HCT116 (cell line): Measurements from ENCODE around the gene TBATA. TPM values are rescaled to one million over a fixed set of nuclear protein-coding genes. Genes with fewer than 3 reads are reported as not detected.

Experiments
- ATAC-seq: fragments of 200-7000 bp; cut with Tn5 transposase; 2 replicates; pipeline ENCODE4 v1.9.1; 2020; ENCODE audit warnings: mild to moderate bottlenecking, moderate library complexity
- BruUV-seq: library from RNA; stranded (reverse); fragments of 400-500 nt; replicated peaks from 2 replicates; lab custom pipeline; 2021; lab: Mats Ljungman, UMichigan
- CTCF ChIA-PET: fragments of 300-600 bp; sonication (Branson Sonifier 250); formaldehyde crosslinking; loops from one replicate; lab custom pipeline; 2021; ENCODE audit warnings: antibody characterized with exemption; lab: Charles Lee
- POLR2A ChIA-PET: fragments of 300-600, 350-600 bp; sonication (Branson Sonifier 250); formaldehyde crosslinking; loops from one replicate; lab custom pipeline; 2021; ENCODE audit warnings: antibody characterized with exemption; lab: Charles Lee
- RAD21 ChIA-PET, 2 experiments: fragments of 300-600 bp; sonication (Branson Sonifier 250); formaldehyde crosslinking; loops; one replicate each; lab custom pipeline; 2023; ENCODE audit warnings: low total read pairs in 2 of 2; ENCODE audit not compliant: uncharacterized antibody in 2 of 2, unreplicated experiment in 2 of 2, low non-redundant PET in 1 of 2; lab: Charles Lee
- DNase-seq: peaks from one replicate; pipeline ENCODE4 v3.0.0-alpha.2; 2010; ENCODE audit warnings: low read depth, low spot score
- H2AFZ ChIP-seq: fragments of 200-600 bp; shearing (Covaris generic), sonication (generic); 2 replicates; pipeline ENCODE4 v1.6.1; 2017; ENCODE audit warnings: low read depth, mixed run types, mixed read lengths, antibody characterized with exemption, low read length; ENCODE audit not compliant: poor library complexity, severe bottlenecking
- H3K27ac ChIP-seq: 2 replicates; pipeline ENCODE4 v1.5.1; 2012; ENCODE audit warnings: low read depth, low read length
- H3K27me3 ChIP-seq: fragments of 200-600 bp; sonication (generic); 2 replicates; pipeline ENCODE4 v1.6.1; 2016; ENCODE audit warnings: mixed run types, low read length, mixed read lengths; ENCODE audit not compliant: insufficient read depth
- H3K36me3 ChIP-seq, 2 experiments: fragments of 200-500 bp in 1 of 2; fragments of 200-600 bp in 1 of 2; sonication (Bioruptor generic) in 1 of 2; sonication (generic) in 1 of 2; 2 replicates each; pipeline versions ENCODE4 v1.5.1 to v1.6.1; 2014 to 2016; ENCODE audit warnings: low read length in 2 of 2, inconsistent platforms in 1 of 2, mixed read lengths in 1 of 2, mixed run types in 1 of 2; ENCODE audit not compliant: insufficient read depth in 2 of 2, control insufficient read depth in 1 of 2
- H3K4me1 ChIP-seq, 2 experiments: fragments of 200-600 bp in 1 of 2; sonication (generic) in 1 of 2; 2 replicates each; pipeline versions ENCODE4 v1.5.1 to v1.6.1; 2012 to 2017; ENCODE audit warnings: low read length in 2 of 2, inconsistent platforms in 1 of 2, mild to moderate bottlenecking in 1 of 2, mixed read lengths in 1 of 2, mixed run types in 1 of 2, moderate library complexity in 1 of 2; ENCODE audit not compliant: insufficient read depth in 2 of 2, control insufficient read depth in 1 of 2
- H3K4me2 ChIP-seq: fragments of 200-600 bp; sonication (generic); 2 replicates; pipeline ENCODE4 v1.6.1; 2017; ENCODE audit warnings: mixed run types, low read length, mixed read lengths
- H3K4me3 ChIP-seq, 2 experiments: fragments of 200-600 bp in 1 of 2; sonication (generic) in 1 of 2; replicated peaks in 1 of 2; 2 replicates each; pipeline ENCODE4 v1.5.1; 2011 to 2016; ENCODE audit warnings: low read length in 2 of 2, control low read depth in 1 of 2, low read depth in 1 of 2, mild to moderate bottlenecking in 1 of 2, mixed read lengths in 1 of 2, mixed run types in 1 of 2
- H3K79me2 ChIP-seq: fragments of 200-600 bp; sonication (generic); 2 replicates; pipeline ENCODE4 v1.6.1; 2017; ENCODE audit warnings: mild to moderate bottlenecking, mixed run types, low read length, moderate library complexity, mixed read lengths; ENCODE audit not compliant: insufficient read depth
- H3K9ac ChIP-seq: fragments of 200-600 bp; sonication (generic); 2 replicates; pipeline ENCODE4 v1.6.1; 2016; ENCODE audit warnings: low read length, mixed read lengths
- H3K9me2 ChIP-seq: fragments of 200-600 bp; sonication (generic), shearing (Covaris generic); 2 replicates; pipeline ENCODE4 v1.6.1; 2017; ENCODE audit warnings: mixed run types, mild to moderate bottlenecking, moderate library complexity; ENCODE audit not compliant: insufficient read depth
- H3K9me3 ChIP-seq, 2 experiments: fragments of 200-500 bp in 1 of 2; fragments of 200-600 bp in 1 of 2; sonication (Bioruptor generic) in 1 of 2; sonication (generic) in 1 of 2; 2 replicates each; pipeline ENCODE4 v1.6.1; 2014 to 2017; ENCODE audit warnings: low read length in 2 of 2, mixed read lengths in 2 of 2, inconsistent platforms in 1 of 2, low read depth in 1 of 2, mild to moderate bottlenecking in 1 of 2, mixed run types in 1 of 2, moderate library complexity in 1 of 2; ENCODE audit not compliant: control insufficient read depth in 1 of 2, insufficient read depth in 1 of 2
- H4K20me1 ChIP-seq: fragments of 200-600 bp; sonication (generic), shearing (Covaris generic); 2 replicates; pipeline ENCODE4 v1.6.1; 2017; ENCODE audit warnings: mixed run types, mild to moderate bottlenecking, moderate library complexity; ENCODE audit not compliant: insufficient read depth
- CBX3 ChIP-seq: IDR thresholded peaks from 2 replicates; pipeline ENCODE4 v1.6.1; 2012; ENCODE audit warnings: low read depth
- CTCF ChIP-seq, 3 experiments: fragments of 200-600 bp in 1 of 3; sonication (generic) in 1 of 3; IDR thresholded peaks in 2 of 3; conservative IDR thresholded peaks in 1 of 3; 2 replicates each; pipeline ENCODE4 v1.5.1; 2012 to 2017; ENCODE audit warnings: low read depth in 2 of 3, low read length in 2 of 3, antibody characterized with exemption in 1 of 3, borderline replicate concordance in 1 of 3, control low read depth in 1 of 3, mild to moderate bottlenecking in 1 of 3, mixed read lengths in 1 of 3, mixed run types in 1 of 3, moderate library complexity in 1 of 3; ENCODE audit not compliant: insufficient read depth in 1 of 3
- EGR1 ChIP-seq: IDR thresholded peaks from 2 replicates; pipeline ENCODE4 v1.6.1; 2012; ENCODE audit warnings: low read depth
- ELF1 ChIP-seq: IDR thresholded peaks from 2 replicates; pipeline ENCODE4 v1.6.1; 2012; ENCODE audit warnings: low read depth, borderline replicate concordance
- EZH2phosphoT487 ChIP-seq: fragments of 200-600 bp; IDR thresholded peaks from 2 replicates; pipeline ENCODE4 v1.6.1; 2018; ENCODE audit warnings: antibody characterized with exemption, borderline replicate concordance
- MAX ChIP-seq: IDR thresholded peaks from 2 replicates; pipeline ENCODE4 v1.6.1; 2012
- POLR2A ChIP-seq: IDR thresholded peaks from 2 replicates; pipeline ENCODE4 v1.7.0; 2011; ENCODE audit warnings: borderline replicate concordance; ENCODE audit not compliant: insufficient read depth, insufficient read length; ENCODE audit errors: extremely low read depth
- RAD21 ChIP-seq: IDR thresholded peaks from 2 replicates; pipeline ENCODE4 v1.6.1; 2012; ENCODE audit warnings: low read depth, mild to moderate bottlenecking
- SIN3A ChIP-seq: IDR thresholded peaks from 2 replicates; pipeline ENCODE4 v1.6.1; 2012; ENCODE audit warnings: low read depth
- SP1 ChIP-seq: IDR thresholded peaks from 2 replicates; pipeline ENCODE4 v1.6.1; 2012; ENCODE audit warnings: low read depth
- YY1 ChIP-seq: IDR thresholded peaks from 2 replicates; pipeline ENCODE4 v1.6.1; 2011; ENCODE audit warnings: low read length, low read depth, moderate library complexity, mild to moderate bottlenecking; ENCODE audit not compliant: insufficient replicate concordance; ENCODE audit errors: extremely low read depth
- ZFX ChIP-seq: fragments of 450-650 bp; IDR thresholded peaks from 2 replicates; pipeline ENCODE4 v1.6.1; 2017
- ZNF274 ChIP-seq: fragments of 200-500 bp; sonication (Bioruptor generic); IDR thresholded peaks from 2 replicates; pipeline ENCODE4 v1.6.1; 2014; ENCODE audit warnings: mild to moderate bottlenecking, low read depth, low read length, inconsistent platforms
- intact Hi-C: fragments of 100-400 bp; cut with micrococcal nuclease; formaldehyde crosslinking; loops from 2 replicates; pipeline ENCODE4 v1.10.0; 2022
- total RNA-seq: library from RNA; stranded (reverse); gene quantifications from one replicate; pipeline ENCODE4 v1.2.1, GENCODE V29; 2021; ENCODE audit not compliant: unreplicated experiment
- TF ChIP-seq, protein P1 (sequence below): IDR thresholded peaks from 2 replicates; pipeline ENCODE4 v1.6.1; 2012; ENCODE audit warnings: low read depth
- TF ChIP-seq, protein P2 (sequence below): IDR thresholded peaks from 2 replicates; pipeline ENCODE4 v1.6.1; 2012

TBATA gene
- total RNA-seq, 1 experiment from 2014 or later: not detected

- no peaks in the 10 kb centered on the region for H3K9me3 ChIP-seq
- TF ChIP-seq RAD21 (no peak), SIN3A (no peak), YY1 (no peak), POLR2A (no peak), MAX (no peak)
- no peak overlapping the region for H2AFZ ChIP-seq
- no peaks in the 10 kb centered on the region for H3K27me3 ChIP-seq
- H3K4me2 ChIP-seq: no peak overlapping the region
- ChIA-PET POLR2A (no interaction called here), CTCF (no interaction called here), RAD21 (no interaction called here)
- no peak overlapping the region for H3K9ac ChIP-seq
- H3K36me3 ChIP-seq: peaks cover 0 to 8% of the 10 kb centered on the region in 2 experiments; a peak in 3 of 4 replicates
- H3K79me2 ChIP-seq: peaks cover 78% of the 10 kb centered on the region
- DNase-seq (no peak), ATAC-seq (no peak)
- BruUV-seq: no TSS peak
- peaks cover 0 to 26% of the 10 kb centered on the region in 2 experiments; a peak in 2 of 4 replicates for H3K4me1 ChIP-seq
- H3K4me3 ChIP-seq: no peak overlapping the region
- intact Hi-C loops: no loop called here
- peaks cover 5% of the 10 kb centered on the region; the same call in 1 of the 2 replicates for H4K20me1 ChIP-seq
- H3K27ac ChIP-seq: no peak overlapping the region
- H3K9me2 ChIP-seq: no peaks in the 10 kb centered on the region
Measured at GRCh38 chr10:70832852-70833528, 47.8 kb upstream of the TBATA start.

DNA sequence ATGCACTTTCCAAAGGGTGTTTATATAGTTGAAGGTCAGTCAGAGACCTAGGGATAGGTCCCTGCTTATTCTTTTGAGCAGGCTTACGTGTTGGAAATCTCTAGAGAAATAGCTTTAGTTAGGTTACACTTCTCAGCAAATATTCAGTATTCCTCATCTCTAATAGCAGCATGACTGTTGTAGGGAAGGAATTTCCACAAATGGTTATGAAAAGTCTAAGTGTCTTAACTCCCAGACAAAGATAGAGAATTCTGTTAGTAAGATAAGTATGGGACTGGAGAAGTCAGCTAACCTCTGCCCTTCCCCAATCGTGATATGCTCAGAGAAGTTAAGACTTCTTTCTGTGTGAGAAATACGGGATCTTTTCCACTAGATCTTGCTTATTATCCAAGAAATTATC is 47.0 kb upstream of the TBATA start:
- Histone ChIP-seq H3K4me3 (no peak overlapping the region), H3K4me2 (no peak overlapping the region), H3K9ac (no peak overlapping the region), H3K4me1 (peaks cover 0 to 26% of the 10 kb centered on the region in 2 experiments; a peak in 2 of 4 replicates), H3K36me3 (no peaks in the 10 kb centered on the region; a peak in 2 of 4 replicates), H3K79me2 (peaks cover 78% of the 10 kb centered on the region), H2AFZ (no peak overlapping the region), H3K27ac (no peak overlapping the region), H3K9me3 (no peaks in the 10 kb centered on the region), H3K9me2 (no peaks in the 10 kb centered on the region), H4K20me1 (peaks cover 5% of the 10 kb centered on the region; the same call in 1 of the 2 replicates), H3K27me3 (no peaks in the 10 kb centered on the region)
- ATAC-seq (no peak), DNase-seq (no peak)
- BruUV-seq: no TSS peak
- ChIA-PET RAD21 (no interaction called here), CTCF (no interaction called here), POLR2A (no interaction called here)
- intact Hi-C loops: no loop called here
- TF ChIP-seq, protein P1, sequence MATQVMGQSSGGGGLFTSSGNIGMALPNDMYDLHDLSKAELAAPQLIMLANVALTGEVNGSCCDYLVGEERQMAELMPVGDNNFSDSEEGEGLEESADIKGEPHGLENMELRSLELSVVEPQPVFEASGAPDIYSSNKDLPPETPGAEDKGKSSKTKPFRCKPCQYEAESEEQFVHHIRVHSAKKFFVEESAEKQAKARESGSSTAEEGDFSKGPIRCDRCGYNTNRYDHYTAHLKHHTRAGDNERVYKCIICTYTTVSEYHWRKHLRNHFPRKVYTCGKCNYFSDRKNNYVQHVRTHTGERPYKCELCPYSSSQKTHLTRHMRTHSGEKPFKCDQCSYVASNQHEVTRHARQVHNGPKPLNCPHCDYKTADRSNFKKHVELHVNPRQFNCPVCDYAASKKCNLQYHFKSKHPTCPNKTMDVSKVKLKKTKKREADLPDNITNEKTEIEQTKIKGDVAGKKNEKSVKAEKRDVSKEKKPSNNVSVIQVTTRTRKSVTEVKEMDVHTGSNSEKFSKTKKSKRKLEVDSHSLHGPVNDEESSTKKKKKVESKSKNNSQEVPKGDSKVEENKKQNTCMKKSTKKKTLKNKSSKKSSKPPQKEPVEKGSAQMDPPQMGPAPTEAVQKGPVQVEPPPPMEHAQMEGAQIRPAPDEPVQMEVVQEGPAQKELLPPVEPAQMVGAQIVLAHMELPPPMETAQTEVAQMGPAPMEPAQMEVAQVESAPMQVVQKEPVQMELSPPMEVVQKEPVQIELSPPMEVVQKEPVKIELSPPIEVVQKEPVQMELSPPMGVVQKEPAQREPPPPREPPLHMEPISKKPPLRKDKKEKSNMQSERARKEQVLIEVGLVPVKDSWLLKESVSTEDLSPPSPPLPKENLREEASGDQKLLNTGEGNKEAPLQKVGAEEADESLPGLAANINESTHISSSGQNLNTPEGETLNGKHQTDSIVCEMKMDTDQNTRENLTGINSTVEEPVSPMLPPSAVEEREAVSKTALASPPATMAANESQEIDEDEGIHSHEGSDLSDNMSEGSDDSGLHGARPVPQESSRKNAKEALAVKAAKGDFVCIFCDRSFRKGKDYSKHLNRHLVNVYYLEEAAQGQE: no peak
- TF ChIP-seq ZFX (no peak), CTCF (IDR thresholded peaks at IDR 0.05 in 2 of 3, conservative IDR thresholded peaks at IDR 0.05 in 1 of 3; ENCODE audit: borderline replicate concordance in 1 of 3, insufficient read depth in 1 of 3, low read depth in 2 of 3, low read length in 2 of 3) (no peak), YY1 (no peak), ELF1 (no peak), ZNF274 (no peak), SP1 (no peak), EGR1 (no peak), CBX3 (no peak), EZH2phosphoT487 (no peak), POLR2A (no peak)
- TF ChIP-seq, protein P2, sequence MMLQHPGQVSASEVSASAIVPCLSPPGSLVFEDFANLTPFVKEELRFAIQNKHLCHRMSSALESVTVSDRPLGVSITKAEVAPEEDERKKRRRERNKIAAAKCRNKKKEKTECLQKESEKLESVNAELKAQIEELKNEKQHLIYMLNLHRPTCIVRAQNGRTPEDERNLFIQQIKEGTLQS: no peak
